IMR-90 (cell line): Measurements from ENCODE around the gene CLPX. TPM values are rescaled to one million over a fixed set of nuclear protein-coding genes. Genes with fewer than 3 reads are reported as not detected.

ENCODE experiments used
- ATAC-seq: fragments of 200-7000 bp; cut with Tn5 transposase; 2 replicates; pipeline ENCODE4 v1.9.1; 2020; ENCODE audit warnings: low read depth, mild to moderate bottlenecking, moderate library complexity
- BruUV-seq: library from RNA; stranded (reverse); fragments of 400-500 nt; replicated peaks from 2 replicates; lab custom pipeline; 2021; lab: Mats Ljungman, UMichigan
- CTCF ChIA-PET: fragments of 300-600 bp; formaldehyde crosslinking; extraction: SDS; loops from one replicate; lab custom pipeline; 2021; ENCODE audit warnings: antibody characterized with exemption; lab: Yijun Ruan, JAX
- POLR2A ChIA-PET: fragments of 300-600 bp; sonication (Branson Sonifier 250); formaldehyde crosslinking; loops from one replicate; lab custom pipeline; 2022; ENCODE audit warnings: antibody characterized with exemption; ENCODE audit not compliant: unreplicated experiment; lab: Charles Lee
- DNase-seq: peaks from one replicate; pipeline ENCODE4 v3.0.0; 2013
- H2AFZ ChIP-seq: replicated peaks from 2 replicates; pipeline ENCODE3; 2013; ENCODE audit warnings: low read length, mild to moderate bottlenecking; ENCODE audit not compliant: poor library complexity
- H2AK5ac ChIP-seq: 2 replicates; pipeline ENCODE4 v1.6.1; 2013; ENCODE audit warnings: low read depth, low read length, inconsistent platforms
- H2AK9ac ChIP-seq: replicated peaks from 2 replicates; pipeline ENCODE3; 2013; ENCODE audit warnings: mild to moderate bottlenecking, low read depth, low read length, moderate library complexity; ENCODE audit not compliant: poor library complexity
- H2BK120ac ChIP-seq: 2 replicates; pipeline ENCODE4 v1.6.1; 2013; ENCODE audit warnings: low read depth, low read length, inconsistent platforms
- H2BK15ac ChIP-seq: 3 replicates; pipeline ENCODE4 v1.6.1; 2013; ENCODE audit warnings: low read depth, low read length, inconsistent platforms
- H2BK20ac ChIP-seq: 2 replicates; pipeline ENCODE4 v1.6.1; 2013; ENCODE audit warnings: low read depth, mild to moderate bottlenecking, inconsistent platforms, low read length, moderate library complexity
- H2BK5ac ChIP-seq: 2 replicates; pipeline ENCODE4 v1.6.1; 2013; ENCODE audit warnings: mild to moderate bottlenecking, low read depth, low read length, inconsistent platforms; ENCODE audit not compliant: poor library complexity, severe bottlenecking
- H3K14ac ChIP-seq: replicated peaks from 2 replicates; pipeline ENCODE4 v1.6.1; 2013; ENCODE audit warnings: low read depth, low read length, inconsistent platforms
- H3K18ac ChIP-seq: 2 replicates; pipeline ENCODE4 v1.6.1; 2013; ENCODE audit warnings: low read depth, low read length, control low read depth
- H3K23ac ChIP-seq: 2 replicates; pipeline ENCODE4 v1.6.1; 2013; ENCODE audit warnings: low read depth, low read length, inconsistent platforms
- H3K27ac ChIP-seq: 2 replicates; pipeline ENCODE4 v1.5.1; 2013; ENCODE audit warnings: mild to moderate bottlenecking, control low read depth, low read length; ENCODE audit not compliant: insufficient read depth
- H3K27me3 ChIP-seq: 2 replicates; pipeline ENCODE4 v1.6.1; 2013; ENCODE audit warnings: low read length; ENCODE audit not compliant: control insufficient read depth, insufficient read depth
- H3K36me3 ChIP-seq: 2 replicates; pipeline ENCODE4 v1.6.1; 2013; ENCODE audit warnings: low read length, mixed read lengths; ENCODE audit not compliant: control insufficient read depth, insufficient read depth
- H3K4ac ChIP-seq: 2 replicates; pipeline ENCODE4 v1.6.1; 2013; ENCODE audit warnings: low read depth, low read length, inconsistent platforms
- H3K4me1 ChIP-seq: 2 replicates; pipeline ENCODE4 v1.6.1; 2013; ENCODE audit warnings: low read length, mixed read lengths; ENCODE audit not compliant: control insufficient read depth, insufficient read depth
- H3K4me2 ChIP-seq: 2 replicates; pipeline ENCODE4 v1.6.1; 2013; ENCODE audit warnings: low read depth, mild to moderate bottlenecking, control low read depth, low read length, moderate library complexity
- H3K4me3 ChIP-seq: 2 replicates; pipeline ENCODE4 v1.5.1; 2013; ENCODE audit warnings: low read depth, mild to moderate bottlenecking, control low read depth, low read length, moderate library complexity; ENCODE audit not compliant: insufficient read depth
- H3K56ac ChIP-seq: 2 replicates; pipeline ENCODE4 v1.6.1; 2013; ENCODE audit warnings: low read length, inconsistent platforms; ENCODE audit not compliant: insufficient read depth; ENCODE audit errors: extremely low read depth
- H3K79me1 ChIP-seq, 2 experiments: 2 replicates each; pipeline ENCODE4 v1.6.1; 2013; ENCODE audit warnings: low read length in 2 of 2, inconsistent platforms in 1 of 2, low read depth in 1 of 2
- H3K9ac ChIP-seq: 2 replicates; pipeline ENCODE4 v1.6.1; 2013; ENCODE audit warnings: low read depth, low read length, control low read depth
- H3K9me1 ChIP-seq: 2 replicates; pipeline ENCODE4 v1.6.1; 2013; ENCODE audit warnings: low read length, inconsistent platforms; ENCODE audit not compliant: insufficient read depth
- H3K9me3 ChIP-seq: 2 replicates; pipeline ENCODE4 v1.6.1; 2013; ENCODE audit warnings: low read length; ENCODE audit not compliant: control insufficient read depth, insufficient read depth
- H4K20me1 ChIP-seq: 2 replicates; pipeline ENCODE4 v1.6.1; 2013; ENCODE audit warnings: low read length, inconsistent platforms; ENCODE audit not compliant: insufficient read depth
- H4K5ac ChIP-seq: 2 replicates; pipeline ENCODE4 v1.6.1; 2013; ENCODE audit warnings: mild to moderate bottlenecking, low read depth, low read length, control low read depth
- H4K8ac ChIP-seq, 2 experiments: 2 replicates each; pipeline ENCODE4 v1.6.1; 2013; ENCODE audit warnings: low read depth in 2 of 2, low read length in 2 of 2, control low read depth in 1 of 2, inconsistent platforms in 1 of 2
- H4K91ac ChIP-seq: 2 replicates; pipeline ENCODE4 v1.6.1; 2013; ENCODE audit warnings: low read depth, low read length, inconsistent platforms; ENCODE audit not compliant: insufficient read depth
- CHD1 ChIP-seq: IDR thresholded peaks from 2 replicates; pipeline ENCODE4 v1.6.1; 2012; ENCODE audit warnings: low read depth, low read length, improper control_type of control experiment
- ELK1 ChIP-seq: fragments of 150-350 bp; IDR thresholded peaks from 2 replicates; pipeline ENCODE4 v1.6.1; 2016; ENCODE audit warnings: low read depth, mild to moderate bottlenecking, low read length, moderate library complexity, borderline replicate concordance
- FOS ChIP-seq: fragments of 150-350 bp; IDR thresholded peaks from 2 replicates; pipeline ENCODE4 v1.6.1; 2016; ENCODE audit warnings: low read depth, low read length
- MAZ ChIP-seq: IDR thresholded peaks from 2 replicates; pipeline ENCODE4 v1.6.1; 2012; ENCODE audit warnings: low read depth, mild to moderate bottlenecking, low read length, improper control_type of control experiment, moderate library complexity, borderline replicate concordance
- MXI1 ChIP-seq: IDR thresholded peaks from 2 replicates; pipeline ENCODE4 v1.6.1; 2012; ENCODE audit warnings: low read depth, mild to moderate bottlenecking, low read length, moderate library complexity, borderline replicate concordance
- RAD21 ChIP-seq: IDR thresholded peaks from 2 replicates; pipeline ENCODE4 v1.6.1; 2012; ENCODE audit warnings: low read length, improper control_type of control experiment
- RCOR1 ChIP-seq: IDR thresholded peaks from 2 replicates; pipeline ENCODE4 v1.6.1; 2012; ENCODE audit warnings: mild to moderate bottlenecking, low read length, improper control_type of control experiment; ENCODE audit not compliant: insufficient replicate concordance
- RFX5 ChIP-seq: IDR thresholded peaks from 2 replicates; pipeline ENCODE4 v1.8.0; 2012; ENCODE audit warnings: low read depth, mild to moderate bottlenecking, low read length, moderate library complexity
- SMC3 ChIP-seq: fragments of 150-350 bp; IDR thresholded peaks from 2 replicates; pipeline ENCODE4 v1.6.1; 2016; ENCODE audit warnings: low read depth, mild to moderate bottlenecking, antibody characterized with exemption, low read length, moderate library complexity
- WGBS, 2 experiments: methylation state at CpG; one replicate each; pipeline versions ENCODE4 v1.1.5 to v1.1.7; 2013; ENCODE audit warnings: missing lambda C conversion rate in 2 of 2; ENCODE audit not compliant: insufficient read length in 1 of 2; ENCODE audit errors: extremely low coverage in 2 of 2; 5-methylcytosine and 5-hydroxymethylcytosine counted together
- dilution Hi-C: fragments of 300-500 bp; cut with HindIII; formaldehyde crosslinking; loops from one replicate; pipeline ENCODE4 v1.14.3; 2018; ENCODE audit warnings: low sequenced_read_pairs; ENCODE audit not compliant: unreplicated experiment
- in situ Hi-C: fragments of 300-500 bp; cut with MboI; formaldehyde crosslinking; loops from 3 replicates; pipeline ENCODE4 v1.14.3; 2019; ENCODE audit warnings: low sequenced_read_pairs, inconsistent platforms, mixed read lengths
- intact Hi-C: fragments of 100-400 bp; cut with micrococcal nuclease; formaldehyde crosslinking; loops from 2 replicates; pipeline ENCODE4 v1.10.0; 2022
- polyA plus RNA-seq, 3 experiments: library from polyadenylated mRNA; depleted of rRNA; stranded (reverse); fragments of >200 nt; gene quantifications; 2 replicates each; pipeline ENCODE4 v1.2.3, GENCODE V29; 2012; ENCODE audit warnings: low replicate concordance in 1 of 3
- total RNA-seq: library from RNA; depleted of rRNA; stranded (reverse); fragments of >200 nt; gene quantifications from 2 replicates; pipeline ENCODE4 v1.2.3, GENCODE V29; 2012
- TF ChIP-seq, protein P1 (sequence below): fragments of 150-350 bp; IDR thresholded peaks from 2 replicates; pipeline ENCODE4 v1.6.1; 2017; ENCODE audit warnings: mild to moderate bottlenecking, antibody characterized with exemption, low read length, low read depth
- TF ChIP-seq, protein P2 (sequence below): conservative IDR thresholded peaks from 2 replicates; pipeline ENCODE4 v1.5.1; 2012; ENCODE audit warnings: mild to moderate bottlenecking, low read depth, low read length, improper control_type of control experiment

Gene CLPX
- total and polyA plus RNA-seq, 2 of the 4 experiments (the other 2 are of a cell fraction) = 25.8 to 26.9 TPM

GRCh38 chr15:65115542-65115941 lies 69.6 kb downstream of the CLPX start:
- ChIA-PET CTCF (interaction anchor here (0.6 to 0.9 kb wide), 2 partner anchors 14 to 24 kb away, joined by 3 to 6 read pairs; no protein-coding TSS in a partner anchor), POLR2A (no interaction called here)
- no peak overlapping the region for H3K56ac ChIP-seq
- H2BK5ac ChIP-seq = no peak overlapping the region
- H3K27me3 ChIP-seq = no peaks in the 10 kb centered on the region
- no peak overlapping the region for H2BK20ac ChIP-seq
- peaks cover 10% of the 10 kb centered on the region for H4K20me1 ChIP-seq
- WGBS, 2 experiments = no CpG with 5 or more reads among the region's 5 CpGs
- dilution Hi-C loops = no loop called here
- no peak overlapping the region for H4K8ac ChIP-seq
- ATAC-seq = no peak
- no peak overlapping the region for H2AK5ac ChIP-seq
- in situ Hi-C loops = no loop called here
- no peak overlapping the region for H2BK15ac ChIP-seq
- H3K9me3 ChIP-seq = no peaks in the 10 kb centered on the region
- H3K9ac ChIP-seq = no peak overlapping the region
- no TSS peak for BruUV-seq
- intact Hi-C loops = loop anchor here (10.0 kb wide), 1 partner anchor 49 kb away; no protein-coding TSS in a partner anchor
- H3K9me1 ChIP-seq = peaks cover 9% of the 10 kb centered on the region; the same call in 1 of the 2 replicates
- H3K79me1 ChIP-seq = peaks cover 8 to 9% of the 10 kb centered on the region in 2 experiments; a peak in 3 of 4 replicates
- H3K27ac ChIP-seq = no peak overlapping the region
- no peak overlapping the region for H2BK120ac ChIP-seq
- DNase-seq = no peak
- H3K4me2 ChIP-seq = no peak overlapping the region
- no peak overlapping the region for H3K4ac ChIP-seq
- no peak overlapping the region for H2AK9ac ChIP-seq
- peaks cover 30% of the 10 kb centered on the region for H3K36me3 ChIP-seq
- H3K14ac ChIP-seq = no peak overlapping the region
- TF ChIP-seq, protein P1, sequence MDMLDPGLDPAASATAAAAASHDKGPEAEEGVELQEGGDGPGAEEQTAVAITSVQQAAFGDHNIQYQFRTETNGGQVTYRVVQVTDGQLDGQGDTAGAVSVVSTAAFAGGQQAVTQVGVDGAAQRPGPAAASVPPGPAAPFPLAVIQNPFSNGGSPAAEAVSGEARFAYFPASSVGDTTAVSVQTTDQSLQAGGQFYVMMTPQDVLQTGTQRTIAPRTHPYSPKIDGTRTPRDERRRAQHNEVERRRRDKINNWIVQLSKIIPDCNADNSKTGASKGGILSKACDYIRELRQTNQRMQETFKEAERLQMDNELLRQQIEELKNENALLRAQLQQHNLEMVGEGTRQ = no peak
- TF ChIP-seq MXI1 (no peak), FOS (no peak), RFX5 (no peak), MAZ (no peak), RAD21 (no peak), ELK1 (no peak), SMC3 (no peak), RCOR1 (no peak), CHD1 (no peak)
- TF ChIP-seq, protein P2, sequence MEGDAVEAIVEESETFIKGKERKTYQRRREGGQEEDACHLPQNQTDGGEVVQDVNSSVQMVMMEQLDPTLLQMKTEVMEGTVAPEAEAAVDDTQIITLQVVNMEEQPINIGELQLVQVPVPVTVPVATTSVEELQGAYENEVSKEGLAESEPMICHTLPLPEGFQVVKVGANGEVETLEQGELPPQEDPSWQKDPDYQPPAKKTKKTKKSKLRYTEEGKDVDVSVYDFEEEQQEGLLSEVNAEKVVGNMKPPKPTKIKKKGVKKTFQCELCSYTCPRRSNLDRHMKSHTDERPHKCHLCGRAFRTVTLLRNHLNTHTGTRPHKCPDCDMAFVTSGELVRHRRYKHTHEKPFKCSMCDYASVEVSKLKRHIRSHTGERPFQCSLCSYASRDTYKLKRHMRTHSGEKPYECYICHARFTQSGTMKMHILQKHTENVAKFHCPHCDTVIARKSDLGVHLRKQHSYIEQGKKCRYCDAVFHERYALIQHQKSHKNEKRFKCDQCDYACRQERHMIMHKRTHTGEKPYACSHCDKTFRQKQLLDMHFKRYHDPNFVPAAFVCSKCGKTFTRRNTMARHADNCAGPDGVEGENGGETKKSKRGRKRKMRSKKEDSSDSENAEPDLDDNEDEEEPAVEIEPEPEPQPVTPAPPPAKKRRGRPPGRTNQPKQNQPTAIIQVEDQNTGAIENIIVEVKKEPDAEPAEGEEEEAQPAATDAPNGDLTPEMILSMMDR = no peak
- no peak overlapping the region for H3K23ac ChIP-seq
- H2AFZ ChIP-seq = no peak overlapping the region
- no peak overlapping the region for H3K18ac ChIP-seq
- H3K4me1 ChIP-seq = no peaks in the 10 kb centered on the region
- no peak overlapping the region for H4K5ac ChIP-seq
- H3K4me3 ChIP-seq = no peak overlapping the region
- no peak overlapping the region for H4K91ac ChIP-seq
